PC-3 (cell line): ENCODE results near the gene DIPK1C. TPM values are rescaled to one million over a fixed set of nuclear protein-coding genes. Genes with fewer than 3 reads are reported as not detected.

Experiments used
- ATAC-seq: fragments of 200-7000 bp; cut with Tn5 transposase; 2 replicates; pipeline ENCODE4 v1.9.1; 2020; ENCODE audit warnings: mild to moderate bottlenecking, moderate library complexity
- BruUV-seq: library from RNA; stranded (reverse); fragments of 400-500 nt; replicated peaks from 2 replicates; lab custom pipeline; 2021; lab: Mats Ljungman, UMichigan
- CTCF ChIA-PET: fragments of 300-600 bp; sonication (Branson Sonifier 250); formaldehyde crosslinking; loops from one replicate; lab custom pipeline; 2022; ENCODE audit warnings: antibody characterized with exemption; lab: Charles Lee
- POLR2A ChIA-PET: fragments of 300-600 bp; sonication (Branson Sonifier 250); formaldehyde crosslinking; loops from one replicate; lab custom pipeline; 2022; ENCODE audit warnings: antibody characterized with exemption; ENCODE audit not compliant: unreplicated experiment; lab: Charles Lee
- DNase-seq: peaks from one replicate; pipeline ENCODE4 v3.0.0-alpha.2; 2015
- H2AFZ ChIP-seq: fragments of 300-600 bp; sonication (generic); 2 replicates; pipeline ENCODE4 v1.6.0; 2016; ENCODE audit warnings: antibody characterized with exemption, low read length
- H3F3A ChIP-seq: fragments of 300-600 bp; sonication (generic); one replicate; pipeline ENCODE4 v1.6.0; 2017; ENCODE audit warnings: antibody characterized with exemption, low read length, control low read depth, mild to moderate bottlenecking; ENCODE audit not compliant: unreplicated experiment
- H3K27ac ChIP-seq: fragments of 300-600 bp; sonication (generic); 2 replicates; pipeline ENCODE4 v1.5.1; 2016; ENCODE audit warnings: mild to moderate bottlenecking, low read length
- H3K27me3 ChIP-seq: fragments of 300-600 bp; sonication (generic); 2 replicates; pipeline ENCODE4 v1.6.1; 2016; ENCODE audit warnings: low read length, mixed read lengths
- H3K36me3 ChIP-seq: fragments of 300-600 bp; sonication (generic); 2 replicates; pipeline ENCODE4 v1.6.1; 2016; ENCODE audit warnings: low read depth, mixed run types, low read length, mixed read lengths
- H3K4me1 ChIP-seq: fragments of 300-600 bp; sonication (generic); 2 replicates; pipeline ENCODE4 v1.5.1; 2016; ENCODE audit warnings: low read length; ENCODE audit not compliant: insufficient read depth
- H3K4me2 ChIP-seq: fragments of 300-600 bp; sonication (generic); 2 replicates; pipeline ENCODE4 v1.6.0; 2016; ENCODE audit warnings: low read length
- H3K4me3 ChIP-seq: fragments of 300-600 bp; sonication (generic); 2 replicates; pipeline ENCODE4 v1.5.1; 2016; ENCODE audit warnings: mild to moderate bottlenecking, low read length, mixed read lengths
- H3K79me2 ChIP-seq: fragments of 300-600 bp; sonication (generic); 2 replicates; pipeline ENCODE4 v1.6.1; 2017; ENCODE audit warnings: low read length, mixed read lengths
- H3K9ac ChIP-seq: fragments of 300-600 bp; sonication (generic); 2 replicates; pipeline ENCODE4 v1.6.0; 2016; ENCODE audit warnings: mild to moderate bottlenecking, low read length
- H3K9me2 ChIP-seq: fragments of 300-600 bp; sonication (generic); replicated peaks from 2 replicates; pipeline ENCODE4 v1.6.1; 2016; ENCODE audit warnings: mixed run types, low read length, mixed read lengths
- H3K9me3 ChIP-seq: fragments of 300-600 bp; sonication (generic); 2 replicates; pipeline ENCODE4 v1.6.1; 2016; ENCODE audit warnings: low read length, mixed read lengths
- H4K20me1 ChIP-seq: fragments of 300-600 bp; sonication (generic); 2 replicates; pipeline ENCODE4 v1.6.1; 2016; ENCODE audit warnings: low read length, mixed read lengths
- EZH2 ChIP-seq: fragments of 300-600 bp; sonication (generic); IDR thresholded peaks from one replicate; pipeline ENCODE4 v1.6.1; 2017; ENCODE audit warnings: antibody characterized with exemption, mild to moderate bottlenecking, low read length; ENCODE audit not compliant: unreplicated experiment
- EZH2phosphoT487 ChIP-seq: fragments of 300-600 bp; sonication (generic); IDR thresholded peaks from 2 replicates; pipeline ENCODE4 v1.6.1; 2018; ENCODE audit warnings: mild to moderate bottlenecking, antibody characterized with exemption, low read length, borderline replicate concordance
- intact Hi-C: fragments of 100-400 bp; cut with micrococcal nuclease; formaldehyde crosslinking; loops from 2 replicates; pipeline ENCODE4 v1.9.0; 2023
- total RNA-seq: library from RNA; depleted of rRNA; stranded (reverse); fragments of >200 nt; gene quantifications from 2 replicates; pipeline ENCODE4 v1.2.3, GENCODE V29; 2014
- TF ChIP-seq, protein P1 (sequence below): fragments of 300-600 bp; sonication (generic); conservative IDR thresholded peaks from 2 replicates; pipeline ENCODE4 v1.5.1; 2017; ENCODE audit warnings: antibody characterized with exemption, low read depth, mild to moderate bottlenecking, low read length

The DIPK1C gene
- total RNA-seq, 1 experiment from 2014 or later = not detected

- peaks cover 14% of the 10 kb centered on the region for H3K4me1 ChIP-seq
- no peak for ATAC-seq
- no TSS peak for BruUV-seq
- no peak overlapping the region for H2AFZ ChIP-seq
- TF ChIP-seq EZH2phosphoT487 (no peak), EZH2 (no peak)
- TF ChIP-seq, protein P1, sequence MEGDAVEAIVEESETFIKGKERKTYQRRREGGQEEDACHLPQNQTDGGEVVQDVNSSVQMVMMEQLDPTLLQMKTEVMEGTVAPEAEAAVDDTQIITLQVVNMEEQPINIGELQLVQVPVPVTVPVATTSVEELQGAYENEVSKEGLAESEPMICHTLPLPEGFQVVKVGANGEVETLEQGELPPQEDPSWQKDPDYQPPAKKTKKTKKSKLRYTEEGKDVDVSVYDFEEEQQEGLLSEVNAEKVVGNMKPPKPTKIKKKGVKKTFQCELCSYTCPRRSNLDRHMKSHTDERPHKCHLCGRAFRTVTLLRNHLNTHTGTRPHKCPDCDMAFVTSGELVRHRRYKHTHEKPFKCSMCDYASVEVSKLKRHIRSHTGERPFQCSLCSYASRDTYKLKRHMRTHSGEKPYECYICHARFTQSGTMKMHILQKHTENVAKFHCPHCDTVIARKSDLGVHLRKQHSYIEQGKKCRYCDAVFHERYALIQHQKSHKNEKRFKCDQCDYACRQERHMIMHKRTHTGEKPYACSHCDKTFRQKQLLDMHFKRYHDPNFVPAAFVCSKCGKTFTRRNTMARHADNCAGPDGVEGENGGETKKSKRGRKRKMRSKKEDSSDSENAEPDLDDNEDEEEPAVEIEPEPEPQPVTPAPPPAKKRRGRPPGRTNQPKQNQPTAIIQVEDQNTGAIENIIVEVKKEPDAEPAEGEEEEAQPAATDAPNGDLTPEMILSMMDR = no peak
- intact Hi-C loops = no loop called here
- ChIA-PET POLR2A (no interaction called here), CTCF (no interaction called here)
- H3K36me3 ChIP-seq = no peaks in the 10 kb centered on the region
- H3K9me3 ChIP-seq = no peaks in the 10 kb centered on the region
- H3K27me3 ChIP-seq = peaks cover 35% of the 10 kb centered on the region
- H3K4me3 ChIP-seq = no peak overlapping the region
- no peaks in the 10 kb centered on the region for H3K79me2 ChIP-seq
- no peak overlapping the region for H3K27ac ChIP-seq
- H3K4me2 ChIP-seq = no peak overlapping the region
- H3K9me2 ChIP-seq = no peaks in the 10 kb centered on the region
- H3F3A ChIP-seq = no peaks in the 10 kb centered on the region
- no peak overlapping the region for H3K9ac ChIP-seq
- no peaks in the 10 kb centered on the region for H4K20me1 ChIP-seq
- DNase-seq = no peak
Observed at GRCh38 chr18:74463983-74464382, 6.9 kb upstream of the DIPK1C start.

DNA sequence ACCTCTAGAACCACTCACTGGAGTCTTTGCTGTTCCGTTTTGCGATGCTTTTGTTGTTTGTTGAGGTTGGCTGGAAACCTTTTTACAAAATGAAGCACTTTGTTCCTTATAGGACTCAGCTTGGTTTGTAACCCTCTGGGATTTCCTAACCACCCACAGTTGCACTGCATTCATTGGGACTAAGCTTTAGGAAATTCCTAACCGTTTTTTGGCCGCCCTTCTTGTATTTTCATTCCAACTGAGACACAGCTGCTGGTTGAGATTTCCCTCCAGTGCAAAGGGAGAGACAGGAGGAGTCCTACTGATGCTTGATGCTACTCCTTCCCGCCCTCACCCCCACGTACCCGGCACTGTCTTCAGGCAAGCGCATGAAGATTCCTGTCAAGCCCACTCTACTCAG is 6.1 kb upstream of the DIPK1C start:
- Histone ChIP-seq H3K36me3 (no peaks in the 10 kb centered on the region), H3K79me2 (no peaks in the 10 kb centered on the region), H3K9me2 (no peaks in the 10 kb centered on the region), H3K9me3 (no peaks in the 10 kb centered on the region), H3F3A (no peaks in the 10 kb centered on the region), H3K4me2 (no peak overlapping the region), H4K20me1 (no peaks in the 10 kb centered on the region), H3K27me3 (peaks cover 42% of the 10 kb centered on the region), H3K27ac (no peak overlapping the region), H3K9ac (no peak overlapping the region), H3K4me1 (peaks cover 7% of the 10 kb centered on the region), H3K4me3 (no peak overlapping the region), H2AFZ (no peak overlapping the region)
- ATAC-seq (no peak), DNase-seq (no peak)
- ChIA-PET CTCF (no interaction called here), POLR2A (interaction anchor here (0.6 kb wide), 1 partner anchor 32 kb away, joined by 3 read pairs; no protein-coding TSS in a partner anchor)
- BruUV-seq = no TSS peak
- TF ChIP-seq, protein P1 = no peak
- no peak for TF ChIP-seq EZH2
- TF ChIP-seq EZH2phosphoT487 = no peak
- intact Hi-C loops = no loop called here

GRCh38 chr18:74460825-74461224 is 3.7 kb upstream of the DIPK1C start:
- Histone ChIP-seq H3K4me2 (no peak overlapping the region), H3K4me1 (no peaks in the 10 kb centered on the region), H2AFZ (no peak overlapping the region), H3K79me2 (no peaks in the 10 kb centered on the region), H3K4me3 (no peak overlapping the region), H3K9ac (no peak overlapping the region), H3K27me3 (peaks cover 64% of the 10 kb centered on the region), H3K27ac (no peak overlapping the region), H3K9me3 (no peaks in the 10 kb centered on the region), H3K36me3 (no peaks in the 10 kb centered on the region), H3K9me2 (no peaks in the 10 kb centered on the region), H4K20me1 (no peaks in the 10 kb centered on the region), H3F3A (no peaks in the 10 kb centered on the region)
- no TSS peak for BruUV-seq
- intact Hi-C loops = no loop called here
- ATAC-seq (no peak), DNase-seq (no peak)
- TF ChIP-seq, protein P1 = no peak
- TF ChIP-seq EZH2phosphoT487 (no peak), EZH2 (no peak)
- ChIA-PET CTCF (no interaction called here), POLR2A (no interaction called here)
